PC-9 (cell line): ENCODE data around the gene BCL3. TPM values are rescaled to one million over a fixed set of nuclear protein-coding genes. Genes with fewer than 3 reads are reported as not detected.

ENCODE experiments used
- Bru-seq: library from RNA; stranded (reverse); fragments of 400-500 nt; gene quantifications from one replicate; lab custom pipeline; 2021; lab: Mats Ljungman, UMichigan
- BruChase-seq, 2 experiments: library from RNA; stranded (reverse); fragments of 400-500 nt; gene quantifications; one replicate each; lab custom pipeline; 2021; lab: Mats Ljungman, UMichigan
- BruUV-seq: library from RNA; stranded (reverse); fragments of 400-500 nt; replicated peaks from 2 replicates; lab custom pipeline; 2021; lab: Mats Ljungman, UMichigan
- CTCF ChIA-PET: fragments of 300-600 bp; sonication (Branson Sonifier 250); formaldehyde crosslinking; loops from one replicate; lab custom pipeline; 2022; ENCODE audit warnings: antibody characterized with exemption; lab: Charles Lee
- POLR2A ChIA-PET: fragments of 300-600 bp; sonication (Branson Sonifier 250); formaldehyde crosslinking; loops from one replicate; lab custom pipeline; 2022; ENCODE audit warnings: antibody characterized with exemption; ENCODE audit not compliant: unreplicated experiment; lab: Charles Lee
- DNase-seq, 2 experiments: peaks; one replicate each; pipeline versions ENCODE4 v3.0.0 to v3.0.0-alpha.2; 2015 to 2022; ENCODE audit warnings: mixed read lengths in 1 of 2
- H2AFZ ChIP-seq: fragments of 200-600 bp; sonication (generic); 2 replicates; pipeline ENCODE4 v1.8.1; 2017; ENCODE audit warnings: antibody characterized with exemption
- H3F3A ChIP-seq: fragments of 200-600 bp; sonication (generic); 2 replicates; pipeline ENCODE4 v1.8.1; 2017; ENCODE audit warnings: antibody characterized with exemption, mild to moderate bottlenecking, low read depth; ENCODE audit not compliant: insufficient read depth
- H3K27ac ChIP-seq: fragments of 200-600 bp; sonication (generic); 2 replicates; pipeline ENCODE4 v1.6.1; 2016; ENCODE audit warnings: mixed run types
- H3K27me3 ChIP-seq: fragments of 200-600 bp; sonication (generic); 2 replicates; pipeline ENCODE4 v1.6.1; 2016; ENCODE audit warnings: low read depth, mixed run types; ENCODE audit not compliant: insufficient read depth
- H3K36me3 ChIP-seq: fragments of 200-600 bp; sonication (generic); 2 replicates; pipeline ENCODE4 v1.6.1; 2016; ENCODE audit warnings: low read depth, mixed run types
- H3K4me1 ChIP-seq: fragments of 200-600 bp; sonication (generic); replicated peaks from 2 replicates; pipeline ENCODE4 v1.6.1; 2016; ENCODE audit warnings: mixed run types; ENCODE audit not compliant: insufficient read depth
- H3K4me2 ChIP-seq: fragments of 200-600 bp; sonication (generic); 2 replicates; pipeline ENCODE4 v1.6.1; 2017; ENCODE audit warnings: mixed run types
- H3K4me3 ChIP-seq: fragments of 200-600 bp; sonication (generic); 2 replicates; pipeline ENCODE4 v1.6.1; 2016; ENCODE audit warnings: mixed run types
- H3K79me2 ChIP-seq: fragments of 200-600 bp; sonication (generic); 2 replicates; pipeline ENCODE4 v1.6.1; 2017; ENCODE audit warnings: low read depth, mixed run types
- H3K9me2 ChIP-seq: fragments of 200-600 bp; sonication (generic); 2 replicates; pipeline ENCODE4 v1.8.1; 2017; ENCODE audit warnings: mild to moderate bottlenecking; ENCODE audit not compliant: insufficient read depth
- H3K9me3 ChIP-seq: fragments of 200-600 bp; sonication (generic); 2 replicates; pipeline ENCODE4 v1.8.1; 2016; ENCODE audit warnings: low read depth; ENCODE audit not compliant: insufficient read depth
- H4K20me1 ChIP-seq: fragments of 200-600 bp; sonication (generic); 2 replicates; pipeline ENCODE4 v1.8.1; 2017; ENCODE audit not compliant: insufficient read depth
- CTCF ChIP-seq: fragments of 200-600 bp; sonication (generic); conservative IDR thresholded peaks from 2 replicates; pipeline ENCODE4 v1.6.1; 2017; ENCODE audit warnings: mixed run types, antibody characterized with exemption, mild to moderate bottlenecking, moderate library complexity
- EZH2 ChIP-seq: fragments of 200-600 bp; sonication (generic); IDR thresholded peaks from 2 replicates; pipeline ENCODE4 v1.8.0; 2017; ENCODE audit warnings: antibody characterized with exemption, low read depth
- intact Hi-C: fragments of 100-400 bp; cut with micrococcal nuclease; formaldehyde crosslinking; loops from one replicate; pipeline ENCODE4 v1.10.0; 2022; ENCODE audit not compliant: unreplicated experiment
- long read RNA-seq: library from polyadenylated mRNA; stranded (forward); transcript quantifications from one replicate; pipeline ENCODE4 v2.0.0, GENCODE V29; 2022
- total RNA-seq: library from RNA; stranded (reverse); gene quantifications from 2 replicates; pipeline ENCODE4 v1.2.3, GENCODE V29; 2021

The BCL3 gene
- total RNA-seq (36.1 and 38.9 TPM in 2 replicates), Bru-seq, nascent RNA (percentile 58 among the genes with signal in this experiment), BruChase-seq, experiment 1, labeled RNA remaining after a 2-hour chase (percentile 77 among the genes with signal in this experiment), BruChase-seq, experiment 2, labeled RNA remaining after a 6-hour chase (percentile 78 among the genes with signal in this experiment)
- long read RNA-seq, transcript BCL3-201 (9 exons, 2,038 nt), result major isoform, 31 of 42 reads
- long read RNA-seq, partial matches to known transcripts, result 5 of 42 reads
- long read RNA-seq, other reads (novel, unspliced or antisense), result 4 of 42 reads

- Histone ChIP-seq H3K79me2 (peaks cover 28% of the 10 kb centered on the region), H2AFZ (peak within 1 kb of the TSS; percentile 82), H3K27me3 (no peaks in the 10 kb centered on the region), H3K9me3 (no peaks in the 10 kb centered on the region), H3K4me2 (peak within 1 kb of the TSS; percentile 96), H3F3A (peaks cover 37% of the 10 kb centered on the region), H4K20me1 (no peaks in the 10 kb centered on the region), H3K36me3 (peaks cover 17% of the 10 kb centered on the region), H3K4me3 (peak within 1 kb of the TSS; percentile 78), H3K27ac (peak within 1 kb of the TSS; percentile 95), H3K4me1 (peaks cover 65% of the 10 kb centered on the region), H3K9me2 (no peaks in the 10 kb centered on the region)
- TF ChIP-seq CTCF, result no peak
- TF ChIP-seq EZH2, result no peak
- intact Hi-C loops, result loop anchor here (2.0 kb wide), 1 partner anchor 22 kb away; no protein-coding TSS in a partner anchor
- no TSS peak for BruUV-seq
- ChIA-PET CTCF (interaction anchor here (0.7 to 1.2 kb wide), 2 partner anchors 22 to 78 kb away, joined by 9 to 10 read pairs; no protein-coding TSS in a partner anchor), POLR2A (no interaction called here)
- peak; percentile 48 to 88 for DNase-seq
Measured at GRCh38 chr19:44748426-44749254, at the start of gene BCL3. Gene BCL3 (plus strand): TSS chr19:44748708. CDS start chr19:44748791, 83 bp downstream.

GRCh38 chr19:44700547-44700946 lies 48.0 kb upstream of the BCL3 start:
- BruUV-seq, result no TSS peak
- H3K27ac ChIP-seq, result no peak overlapping the region
- TF ChIP-seq CTCF (no peak), EZH2 (no peak)
- no peak overlapping the region for H2AFZ ChIP-seq
- no peaks in the 10 kb centered on the region for H4K20me1 ChIP-seq
- no peaks in the 10 kb centered on the region for H3K79me2 ChIP-seq
- H3K9me2 ChIP-seq, result no peaks in the 10 kb centered on the region
- no peaks in the 10 kb centered on the region for H3K27me3 ChIP-seq
- peaks cover 14% of the 10 kb centered on the region for H3F3A ChIP-seq
- POLR2A ChIA-PET, result interaction anchor here (0.6 kb wide), 1 partner anchor 41 kb away, joined by 4 read pairs; no protein-coding TSS in a partner anchor
- no peaks in the 10 kb centered on the region for H3K9me3 ChIP-seq
- H3K4me3 ChIP-seq, result no peak overlapping the region
- H3K4me1 ChIP-seq, result peaks cover 6% of the 10 kb centered on the region
- intact Hi-C loops, result no loop called here
- H3K4me2 ChIP-seq, result no peak overlapping the region
- H3K36me3 ChIP-seq, result no peaks in the 10 kb centered on the region
- no peak for DNase-seq
- CTCF ChIA-PET, result no interaction called here

GRCh38 chr19:44701228-44701627 lies 47.3 kb upstream of the BCL3 start:
- POLR2A ChIA-PET, result no interaction called here
- H3K27ac ChIP-seq, result no peak overlapping the region

More at GRCh38 chr19:44701228-44701627, 47.3 kb upstream of the BCL3 start:
- Histone ChIP-seq H2AFZ (no peak overlapping the region), H3K4me1 (no peaks in the 10 kb centered on the region), H3K4me2 (no peak overlapping the region), H3K9me2 (no peaks in the 10 kb centered on the region), H3K4me3 (no peak overlapping the region), H3K9me3 (no peaks in the 10 kb centered on the region), H3K36me3 (no peaks in the 10 kb centered on the region), H3K79me2 (no peaks in the 10 kb centered on the region), H3F3A (peaks cover 11% of the 10 kb centered on the region; the same call in 1 of the 2 replicates), H3K27me3 (no peaks in the 10 kb centered on the region), H4K20me1 (no peaks in the 10 kb centered on the region)
- BruUV-seq, result no TSS peak
- CTCF ChIA-PET, result no interaction called here
- DNase-seq, result no peak
- intact Hi-C loops, result no loop called here
- no peak for TF ChIP-seq EZH2
- no peak for TF ChIP-seq CTCF
